Prostate gland (tissue), 2 donors: ENCODE measurements around the gene FAM114A2.

Experiments used
- POLR2A ChIP-seq: fragments of 450-650 bp; IDR thresholded peaks from one replicate; pipeline ENCODE4 v1.6.1; 2016; ENCODE audit warnings: antibody characterized with exemption, mild to moderate bottlenecking
- POLR2AphosphoS5 ChIP-seq: sonication (generic); formaldehyde crosslinking; IDR thresholded peaks from one replicate; pipeline ENCODE4 v1.6.1; 2017; ENCODE audit warnings: antibody characterized with exemption
- TF ChIP-seq, protein P1 (sequence below), 4 experiments: fragments of 200-600 bp in 2 of 4; fragments of 450-650 bp in 2 of 4; sonication (generic) in 2 of 4; IDR thresholded peaks; 1 replicate in 3 of 4; 2 replicates in 1 of 4; pipeline ENCODE4 v1.5.1; 2016 to 2019; ENCODE audit warnings: antibody characterized with exemption in 4 of 4, mild to moderate bottlenecking in 2 of 4, moderate library complexity in 2 of 4

DNA sequence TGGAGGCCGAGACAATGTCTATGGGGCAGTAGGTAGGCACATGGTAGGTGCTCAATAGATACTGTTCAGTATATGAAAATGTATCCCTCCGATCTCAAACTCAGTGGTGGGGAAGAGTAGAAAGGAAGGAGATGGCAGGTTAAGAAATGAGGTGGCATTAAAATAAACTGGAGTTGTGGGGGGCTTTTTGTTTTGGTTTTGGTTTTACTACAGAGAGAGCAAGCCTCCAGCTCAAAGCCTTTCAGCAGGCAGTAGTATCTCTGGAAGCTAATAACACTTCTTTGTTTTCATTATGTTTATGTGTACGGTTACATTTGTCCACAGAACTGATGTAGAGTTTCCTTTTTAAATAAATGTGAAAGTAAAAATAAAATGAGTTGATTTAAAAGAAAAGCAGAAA lies 8.6 kb upstream of the FAM114A2 start:
- TF ChIP-seq POLR2AphosphoS5 (no peak), POLR2A (no peak)
- TF ChIP-seq, protein P1, sequence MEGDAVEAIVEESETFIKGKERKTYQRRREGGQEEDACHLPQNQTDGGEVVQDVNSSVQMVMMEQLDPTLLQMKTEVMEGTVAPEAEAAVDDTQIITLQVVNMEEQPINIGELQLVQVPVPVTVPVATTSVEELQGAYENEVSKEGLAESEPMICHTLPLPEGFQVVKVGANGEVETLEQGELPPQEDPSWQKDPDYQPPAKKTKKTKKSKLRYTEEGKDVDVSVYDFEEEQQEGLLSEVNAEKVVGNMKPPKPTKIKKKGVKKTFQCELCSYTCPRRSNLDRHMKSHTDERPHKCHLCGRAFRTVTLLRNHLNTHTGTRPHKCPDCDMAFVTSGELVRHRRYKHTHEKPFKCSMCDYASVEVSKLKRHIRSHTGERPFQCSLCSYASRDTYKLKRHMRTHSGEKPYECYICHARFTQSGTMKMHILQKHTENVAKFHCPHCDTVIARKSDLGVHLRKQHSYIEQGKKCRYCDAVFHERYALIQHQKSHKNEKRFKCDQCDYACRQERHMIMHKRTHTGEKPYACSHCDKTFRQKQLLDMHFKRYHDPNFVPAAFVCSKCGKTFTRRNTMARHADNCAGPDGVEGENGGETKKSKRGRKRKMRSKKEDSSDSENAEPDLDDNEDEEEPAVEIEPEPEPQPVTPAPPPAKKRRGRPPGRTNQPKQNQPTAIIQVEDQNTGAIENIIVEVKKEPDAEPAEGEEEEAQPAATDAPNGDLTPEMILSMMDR (IDR thresholded peaks at IDR 0.05) = no peak
